NB4 (cell line): ENCODE results near the gene YLPM1.

Experiments used
- MYC ChIP-seq: IDR thresholded peaks from 2 replicates; pipeline ENCODE4 v1.6.1; 2011; ENCODE audit warnings: low read depth, low read length
- POLR2A ChIP-seq: IDR thresholded peaks from 2 replicates; pipeline ENCODE4 v1.6.1; 2011; ENCODE audit warnings: mild to moderate bottlenecking; ENCODE audit not compliant: insufficient read length; ENCODE audit errors: extremely low read depth
- TF ChIP-seq, protein P1 (sequence below): IDR thresholded peaks from one replicate; pipeline ENCODE4 v1.5.1; 2012; ENCODE audit warnings: low read depth, low read length
- TF ChIP-seq, protein P2 (sequence below): IDR thresholded peaks from 2 replicates; pipeline ENCODE4 v1.6.1; 2011; ENCODE audit warnings: low read depth, low read length

DNA sequence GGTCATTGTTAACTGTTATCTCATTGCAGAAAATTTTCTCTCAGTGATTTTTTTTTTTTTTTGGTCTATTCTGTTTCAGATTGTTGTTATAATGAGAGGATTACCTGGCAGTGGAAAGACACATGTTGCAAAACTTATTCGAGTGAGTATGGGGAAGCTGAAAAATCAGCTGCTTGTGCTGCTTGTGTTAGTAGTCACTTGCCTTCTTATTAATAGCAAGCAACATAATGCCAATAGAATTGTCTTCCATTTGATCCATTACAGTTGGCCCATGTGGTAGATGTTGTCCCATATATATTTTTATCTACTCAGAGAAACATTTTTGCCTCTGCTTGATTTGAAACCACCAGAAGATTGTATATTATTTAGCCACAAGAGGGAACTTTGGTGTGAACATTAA, 53.0 kb downstream of the YLPM1 start:
- no peak for TF ChIP-seq POLR2A
- TF ChIP-seq, protein P1, sequence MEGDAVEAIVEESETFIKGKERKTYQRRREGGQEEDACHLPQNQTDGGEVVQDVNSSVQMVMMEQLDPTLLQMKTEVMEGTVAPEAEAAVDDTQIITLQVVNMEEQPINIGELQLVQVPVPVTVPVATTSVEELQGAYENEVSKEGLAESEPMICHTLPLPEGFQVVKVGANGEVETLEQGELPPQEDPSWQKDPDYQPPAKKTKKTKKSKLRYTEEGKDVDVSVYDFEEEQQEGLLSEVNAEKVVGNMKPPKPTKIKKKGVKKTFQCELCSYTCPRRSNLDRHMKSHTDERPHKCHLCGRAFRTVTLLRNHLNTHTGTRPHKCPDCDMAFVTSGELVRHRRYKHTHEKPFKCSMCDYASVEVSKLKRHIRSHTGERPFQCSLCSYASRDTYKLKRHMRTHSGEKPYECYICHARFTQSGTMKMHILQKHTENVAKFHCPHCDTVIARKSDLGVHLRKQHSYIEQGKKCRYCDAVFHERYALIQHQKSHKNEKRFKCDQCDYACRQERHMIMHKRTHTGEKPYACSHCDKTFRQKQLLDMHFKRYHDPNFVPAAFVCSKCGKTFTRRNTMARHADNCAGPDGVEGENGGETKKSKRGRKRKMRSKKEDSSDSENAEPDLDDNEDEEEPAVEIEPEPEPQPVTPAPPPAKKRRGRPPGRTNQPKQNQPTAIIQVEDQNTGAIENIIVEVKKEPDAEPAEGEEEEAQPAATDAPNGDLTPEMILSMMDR, result no peak
- TF ChIP-seq, protein P2, sequence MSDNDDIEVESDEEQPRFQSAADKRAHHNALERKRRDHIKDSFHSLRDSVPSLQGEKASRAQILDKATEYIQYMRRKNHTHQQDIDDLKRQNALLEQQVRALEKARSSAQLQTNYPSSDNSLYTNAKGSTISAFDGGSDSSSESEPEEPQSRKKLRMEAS, result no peak
- TF ChIP-seq MYC, result no peak
